ENCODE measurements around the gene ZNF157.

Gene ZNF157

DNA sequence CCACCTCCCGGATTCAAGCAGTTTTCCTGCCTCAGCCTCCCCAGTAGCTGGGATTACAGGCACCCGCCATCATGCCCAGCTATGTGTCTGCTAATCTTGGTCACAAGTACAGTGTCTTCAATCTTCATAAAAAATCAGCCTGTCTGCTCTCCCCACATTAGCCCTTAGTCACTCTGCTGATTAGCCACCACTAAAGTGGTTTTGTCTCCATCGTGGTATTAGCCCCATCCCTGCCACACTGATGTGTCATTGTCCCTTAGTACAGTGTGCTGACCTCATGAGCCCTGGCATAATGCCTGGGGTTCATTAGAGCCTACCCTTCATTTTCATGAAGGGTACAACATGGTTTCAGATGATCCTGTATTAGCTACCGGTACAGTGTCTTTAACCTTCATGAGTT, 49.9 kb downstream of the ZNF157 start:
- Histone ChIP-seq H3K36me3 (replicated peaks in 1 of 2; ENCODE audit: control insufficient read depth in 2 of 2, insufficient read depth in 2 of 2, low read length in 2 of 2) (no peaks in the 10 kb centered on the region), H3K27me3 (ENCODE audit: control insufficient read depth in 3 of 3, insufficient read depth in 3 of 3, low read depth in 1 of 3, low read length in 3 of 3) (no peaks in the 10 kb centered on the region), H3K4ac (ENCODE audit: low read length) (no peak overlapping the region), H2BK12ac (ENCODE audit: low read length) (no peak overlapping the region), H2BK5ac (ENCODE audit: low read length) (no peak overlapping the region), H3K23ac (ENCODE audit: low read depth, low read length, poor library complexity) (no peak overlapping the region), H3K9me3 (replicated peaks in 1 of 2; ENCODE audit: control insufficient read depth in 2 of 2, insufficient read depth in 1 of 2, low read depth in 1 of 2, low read length in 2 of 2) (peaks cover 2 to 10% of the 10 kb centered on the region in 2 donors), H3K9ac (ENCODE audit: low read depth, low read length, poor library complexity) (no peak overlapping the region), H2BK120ac (ENCODE audit: low read depth, low read length) (no peak overlapping the region), H4K91ac (ENCODE audit: low read depth, low read length, poor library complexity) (no peak overlapping the region), H3K27ac (replicated peaks; ENCODE audit: low read length) (no peak overlapping the region), H2AK5ac (ENCODE audit: low read depth, low read length) (no peak overlapping the region), H3K4me3 (ENCODE audit: low read length in 2 of 2) (no peak overlapping the region), H3K79me1 (ENCODE audit: low read depth, low read length) (no peaks in the 10 kb centered on the region), H4K8ac (ENCODE audit: low read depth, low read length) (no peak overlapping the region), H3K18ac (ENCODE audit: low read length) (no peak overlapping the region), H2BK15ac (ENCODE audit: low read length) (no peak overlapping the region), H3K14ac (ENCODE audit: low read length) (no peak overlapping the region), H2AFZ (ENCODE audit: low read length) (no peak overlapping the region), H3K4me2 (ENCODE audit: insufficient read depth, low read length, poor library complexity, severe bottlenecking) (no peak overlapping the region), H3K4me1 (ENCODE audit: control insufficient read depth in 2 of 2, insufficient read depth in 1 of 2, low read depth in 1 of 2, low read length in 2 of 2) (no peaks in the 10 kb centered on the region)
- no peak for DNase-seq (ENCODE audit: low spot score)
- no CpG with 5 or more reads among the region's 4 CpGs for WGBS, 2 donors (ENCODE audit: extremely low coverage in 2 of 2, insufficient read length in 2 of 2, insufficient replicate concordance in 1 of 2)

DNA sequence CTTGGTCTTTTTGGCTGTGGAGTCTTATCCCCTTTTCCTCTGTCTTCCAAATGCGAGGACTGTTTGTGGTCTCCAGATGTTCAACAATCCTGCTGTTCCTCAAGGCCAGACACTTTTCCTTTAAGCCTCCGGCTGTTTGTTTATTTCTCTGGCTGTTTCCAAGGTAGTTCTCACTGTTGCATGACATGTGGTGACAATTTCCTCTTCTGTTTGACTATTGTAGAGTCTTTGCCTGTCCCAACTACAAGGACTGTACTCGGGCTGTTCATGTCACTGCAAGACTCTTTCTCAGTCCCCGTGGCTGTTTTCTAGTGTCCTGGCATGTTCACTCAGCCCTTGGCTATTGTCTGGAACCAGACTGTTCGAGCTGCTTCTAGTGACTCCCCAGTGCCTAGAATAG, 50.6 kb downstream of the ZNF157 start:
- DNase-seq (ENCODE audit: low spot score) = no peak
- Histone ChIP-seq H2BK120ac (ENCODE audit: low read depth, low read length) (no peak overlapping the region), H4K91ac (ENCODE audit: low read depth, low read length, poor library complexity) (no peak overlapping the region), H2BK15ac (ENCODE audit: low read length) (no peak overlapping the region), H3K9ac (ENCODE audit: low read depth, low read length, poor library complexity) (no peak overlapping the region), H3K4me2 (ENCODE audit: insufficient read depth, low read length, poor library complexity, severe bottlenecking) (no peak overlapping the region), H3K4ac (ENCODE audit: low read length) (no peak overlapping the region), H3K23ac (ENCODE audit: low read depth, low read length, poor library complexity) (no peak overlapping the region), H3K79me1 (ENCODE audit: low read depth, low read length) (no peaks in the 10 kb centered on the region), H3K27ac (replicated peaks; ENCODE audit: low read length) (no peak overlapping the region), H3K4me3 (ENCODE audit: low read length in 2 of 2) (no peak overlapping the region), H3K4me1 (ENCODE audit: control insufficient read depth in 2 of 2, insufficient read depth in 1 of 2, low read depth in 1 of 2, low read length in 2 of 2) (no peaks in the 10 kb centered on the region), H3K14ac (ENCODE audit: low read length) (no peak overlapping the region), H3K9me3 (replicated peaks in 1 of 2; ENCODE audit: control insufficient read depth in 2 of 2, insufficient read depth in 1 of 2, low read depth in 1 of 2, low read length in 2 of 2) (peaks cover 2 to 10% of the 10 kb centered on the region in 2 donors), H2AK5ac (ENCODE audit: low read depth, low read length) (no peak overlapping the region), H2BK12ac (ENCODE audit: low read length) (no peak overlapping the region), H3K18ac (ENCODE audit: low read length) (no peak overlapping the region), H4K8ac (ENCODE audit: low read depth, low read length) (no peak overlapping the region), H2BK5ac (ENCODE audit: low read length) (no peak overlapping the region), H2AFZ (ENCODE audit: low read length) (no peak overlapping the region), H3K27me3 (ENCODE audit: control insufficient read depth in 3 of 3, insufficient read depth in 3 of 3, low read depth in 1 of 3, low read length in 3 of 3) (no peaks in the 10 kb centered on the region), H3K36me3 (replicated peaks in 1 of 2; ENCODE audit: control insufficient read depth in 2 of 2, insufficient read depth in 2 of 2, low read length in 2 of 2) (no peaks in the 10 kb centered on the region)
- no CpG with 5 or more reads among the region's 5 CpGs for WGBS, 2 donors (ENCODE audit: extremely low coverage in 2 of 2, insufficient read length in 2 of 2, insufficient replicate concordance in 1 of 2)

DNA sequence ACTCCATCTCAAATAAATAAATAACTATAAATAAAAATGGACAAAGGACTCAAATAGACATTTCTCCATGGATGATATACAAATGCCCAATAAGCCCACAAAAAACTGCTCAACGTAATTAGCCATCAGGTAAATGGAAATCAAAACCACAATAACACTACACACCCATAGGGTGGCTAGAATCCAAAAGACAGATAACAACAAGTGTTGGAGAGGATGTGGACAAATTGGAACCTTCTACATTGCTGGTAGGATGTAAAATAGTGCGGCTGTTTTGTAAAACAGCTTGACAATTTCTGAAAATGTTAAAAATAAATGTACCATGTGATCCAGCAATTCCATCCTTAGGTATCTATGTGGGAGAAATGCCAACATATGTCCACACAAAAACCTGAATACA, 52.1 kb downstream of the ZNF157 start:
- Histone ChIP-seq H3K4me2 (ENCODE audit: insufficient read depth, low read length, poor library complexity, severe bottlenecking) (no peak overlapping the region), H3K36me3 (replicated peaks in 1 of 2; ENCODE audit: control insufficient read depth in 2 of 2, insufficient read depth in 2 of 2, low read length in 2 of 2) (no peaks in the 10 kb centered on the region), H2AK5ac (ENCODE audit: low read depth, low read length) (no peak overlapping the region), H4K91ac (ENCODE audit: low read depth, low read length, poor library complexity) (no peak overlapping the region), H3K4ac (ENCODE audit: low read length) (no peak overlapping the region), H2BK5ac (ENCODE audit: low read length) (no peak overlapping the region), H2BK120ac (ENCODE audit: low read depth, low read length) (no peak overlapping the region), H3K14ac (ENCODE audit: low read length) (no peak overlapping the region), H2BK12ac (ENCODE audit: low read length) (no peak overlapping the region), H3K18ac (ENCODE audit: low read length) (no peak overlapping the region), H3K27ac (replicated peaks; ENCODE audit: low read length) (no peak overlapping the region), H3K4me3 (ENCODE audit: low read length in 2 of 2) (no peak overlapping the region), H3K9me3 (replicated peaks in 1 of 2; ENCODE audit: control insufficient read depth in 2 of 2, insufficient read depth in 1 of 2, low read depth in 1 of 2, low read length in 2 of 2) (peaks cover 0 to 6% of the 10 kb centered on the region in 2 donors), H3K27me3 (ENCODE audit: control insufficient read depth in 3 of 3, insufficient read depth in 3 of 3, low read depth in 1 of 3, low read length in 3 of 3) (no peaks in the 10 kb centered on the region), H3K23ac (ENCODE audit: low read depth, low read length, poor library complexity) (no peak overlapping the region), H2AFZ (ENCODE audit: low read length) (no peak overlapping the region), H3K9ac (ENCODE audit: low read depth, low read length, poor library complexity) (no peak overlapping the region), H4K8ac (ENCODE audit: low read depth, low read length) (no peak overlapping the region), H3K4me1 (ENCODE audit: control insufficient read depth in 2 of 2, insufficient read depth in 1 of 2, low read depth in 1 of 2, low read length in 2 of 2) (no peaks in the 10 kb centered on the region), H2BK15ac (ENCODE audit: low read length) (no peak overlapping the region), H3K79me1 (ENCODE audit: low read depth, low read length) (no peaks in the 10 kb centered on the region)
- no peak for DNase-seq (ENCODE audit: low spot score)
- WGBS, 2 donors (ENCODE audit: extremely low coverage in 2 of 2, insufficient read length in 2 of 2, insufficient replicate concordance in 1 of 2) = no CpG with 5 or more reads among the region's 2 CpGs

DNA sequence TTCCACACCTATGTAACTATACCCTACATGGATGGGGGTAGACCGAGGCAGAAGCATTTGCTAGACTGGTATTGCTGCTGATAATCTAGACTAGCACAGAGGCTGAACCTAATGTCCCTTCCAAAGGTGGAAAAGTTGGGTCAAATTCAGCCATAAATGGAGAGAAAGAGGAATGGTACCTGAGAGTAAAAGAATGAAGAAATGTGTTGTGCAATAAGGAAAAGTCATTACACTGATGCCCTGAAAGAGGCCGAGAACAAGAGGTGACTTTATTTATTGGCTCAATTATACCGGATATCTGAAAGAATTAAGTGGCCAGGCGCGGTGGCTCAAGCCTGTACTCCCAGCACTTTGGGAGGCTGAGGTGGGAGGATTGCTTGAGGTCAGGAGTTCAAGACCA, 60.5 kb downstream of the ZNF157 start:
- H3K9ac ChIP-seq (ENCODE audit: low read depth, low read length, poor library complexity) = no peak overlapping the region
- no peak overlapping the region for H2BK15ac ChIP-seq (ENCODE audit: low read length)
- no peak overlapping the region for H3K27ac ChIP-seq (replicated peaks; ENCODE audit: low read length)
- no CpG with 5 or more reads among the region's 5 CpGs for WGBS, 2 donors (ENCODE audit: extremely low coverage in 2 of 2, insufficient read length in 2 of 2, insufficient replicate concordance in 1 of 2)
- no peak overlapping the region for H2BK5ac ChIP-seq (ENCODE audit: low read length)
- H2BK120ac ChIP-seq (ENCODE audit: low read depth, low read length) = no peak overlapping the region
- H3K4me1 ChIP-seq (ENCODE audit: control insufficient read depth in 2 of 2, insufficient read depth in 1 of 2, low read depth in 1 of 2, low read length in 2 of 2) = no peaks in the 10 kb centered on the region
- H3K23ac ChIP-seq (ENCODE audit: low read depth, low read length, poor library complexity) = no peak overlapping the region
- no peak overlapping the region for H3K4ac ChIP-seq (ENCODE audit: low read length)
- no peak overlapping the region for H2BK12ac ChIP-seq (ENCODE audit: low read length)
- H3K18ac ChIP-seq (ENCODE audit: low read length) = no peak overlapping the region
- H3K9me3 ChIP-seq (replicated peaks in 1 of 2; ENCODE audit: control insufficient read depth in 2 of 2, insufficient read depth in 1 of 2, low read depth in 1 of 2, low read length in 2 of 2) = no peaks in the 10 kb centered on the region
- H3K36me3 ChIP-seq (replicated peaks in 1 of 2; ENCODE audit: control insufficient read depth in 2 of 2, insufficient read depth in 2 of 2, low read length in 2 of 2) = no peaks in the 10 kb centered on the region
- no peak overlapping the region for H4K8ac ChIP-seq (ENCODE audit: low read depth, low read length)
- H3K27me3 ChIP-seq (ENCODE audit: control insufficient read depth in 3 of 3, insufficient read depth in 3 of 3, low read depth in 1 of 3, low read length in 3 of 3) = no peaks in the 10 kb centered on the region
- H3K4me3 ChIP-seq (ENCODE audit: low read length in 2 of 2) = no peak overlapping the region
- no peak overlapping the region for H3K4me2 ChIP-seq (ENCODE audit: insufficient read depth, low read length, poor library complexity, severe bottlenecking)
- no peak overlapping the region for H3K14ac ChIP-seq (ENCODE audit: low read length)
- no peak overlapping the region for H2AFZ ChIP-seq (ENCODE audit: low read length)
- H2AK5ac ChIP-seq (ENCODE audit: low read depth, low read length) = no peak overlapping the region
- no peaks in the 10 kb centered on the region for H3K79me1 ChIP-seq (ENCODE audit: low read depth, low read length)
- DNase-seq (ENCODE audit: low spot score) = no peak
- no peak overlapping the region for H4K91ac ChIP-seq (ENCODE audit: low read depth, low read length, poor library complexity)
